SHP77 treated with DMSO at 0.1 percent for 48 hours (cell line): ENCODE measurements around the gene PERCC1.
A peak's percentile ranks its signal among the peaks of the same experiment; 100 is the strongest.
"Not testable (repeated sequence)": the region's sequence is repeated elsewhere in the genome, so short reads cannot be mapped to it uniquely, and the experiment has no call there.

Experiments
- DNase-seq: peaks from one replicate; lab custom pipeline; 2025; lab: John Stamatoyannopoulos, UW

The PERCC1 gene

GRCh38 chr16:1434644-1435592, 4.0 kb downstream of the PERCC1 start:
- DNase-seq, result no peak

GRCh38 chr16:1435921-1436697, 5.2 kb downstream of the PERCC1 start:
- no peak for DNase-seq

DNA sequence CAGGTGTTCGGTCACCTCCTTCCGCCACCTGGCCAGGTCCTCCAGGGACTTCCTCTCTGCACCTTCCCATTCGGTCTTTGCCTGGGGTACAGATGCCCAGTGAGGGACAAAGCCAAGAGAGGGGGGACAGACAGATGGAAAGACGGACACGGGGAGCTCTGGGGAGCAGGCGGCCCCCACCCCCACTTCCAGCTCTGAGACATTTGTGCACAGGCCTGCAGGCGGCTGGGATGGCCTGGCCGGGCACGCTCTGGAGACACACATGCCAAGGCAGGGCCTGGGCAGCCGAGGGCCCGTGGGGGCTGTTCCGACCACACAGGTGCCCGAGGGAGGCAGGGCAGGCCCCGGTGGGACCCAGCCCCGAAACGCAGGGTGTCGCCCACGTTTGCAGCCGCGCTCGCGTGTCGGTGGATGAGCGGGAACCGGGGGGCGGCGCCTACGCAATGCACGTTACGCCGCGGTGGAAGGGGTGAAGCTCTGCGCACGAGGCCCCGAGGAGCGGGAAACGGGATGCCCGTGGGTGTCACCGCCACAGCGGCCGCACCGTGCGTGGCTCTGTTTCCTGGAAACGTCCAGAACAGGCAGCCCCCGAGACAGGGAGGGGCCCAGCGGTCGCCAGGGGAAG, 6.0 kb downstream of the PERCC1 start:
- no peak for DNase-seq

DNA sequence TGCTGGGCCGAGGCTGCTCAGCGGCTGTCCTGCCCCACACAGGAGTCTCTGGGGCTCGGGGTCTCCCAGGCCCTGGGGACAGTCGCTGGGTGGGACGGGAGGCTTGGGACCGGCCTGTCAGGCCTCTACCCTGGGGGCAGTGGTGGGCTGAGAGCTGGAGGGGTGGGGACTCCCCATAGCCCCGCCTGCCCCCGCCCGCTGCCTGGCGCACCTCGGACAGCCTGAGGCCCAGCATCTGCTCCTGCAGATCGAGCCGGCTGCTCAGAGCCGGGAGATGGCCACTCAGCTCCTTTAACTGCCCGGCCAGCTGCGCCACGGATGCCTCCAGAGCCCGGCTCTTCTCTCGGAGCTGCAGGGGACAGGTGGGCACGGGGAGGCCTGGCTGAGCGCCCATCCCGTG, 6.7 kb downstream of the PERCC1 start:
- no peak for DNase-seq

DNA sequence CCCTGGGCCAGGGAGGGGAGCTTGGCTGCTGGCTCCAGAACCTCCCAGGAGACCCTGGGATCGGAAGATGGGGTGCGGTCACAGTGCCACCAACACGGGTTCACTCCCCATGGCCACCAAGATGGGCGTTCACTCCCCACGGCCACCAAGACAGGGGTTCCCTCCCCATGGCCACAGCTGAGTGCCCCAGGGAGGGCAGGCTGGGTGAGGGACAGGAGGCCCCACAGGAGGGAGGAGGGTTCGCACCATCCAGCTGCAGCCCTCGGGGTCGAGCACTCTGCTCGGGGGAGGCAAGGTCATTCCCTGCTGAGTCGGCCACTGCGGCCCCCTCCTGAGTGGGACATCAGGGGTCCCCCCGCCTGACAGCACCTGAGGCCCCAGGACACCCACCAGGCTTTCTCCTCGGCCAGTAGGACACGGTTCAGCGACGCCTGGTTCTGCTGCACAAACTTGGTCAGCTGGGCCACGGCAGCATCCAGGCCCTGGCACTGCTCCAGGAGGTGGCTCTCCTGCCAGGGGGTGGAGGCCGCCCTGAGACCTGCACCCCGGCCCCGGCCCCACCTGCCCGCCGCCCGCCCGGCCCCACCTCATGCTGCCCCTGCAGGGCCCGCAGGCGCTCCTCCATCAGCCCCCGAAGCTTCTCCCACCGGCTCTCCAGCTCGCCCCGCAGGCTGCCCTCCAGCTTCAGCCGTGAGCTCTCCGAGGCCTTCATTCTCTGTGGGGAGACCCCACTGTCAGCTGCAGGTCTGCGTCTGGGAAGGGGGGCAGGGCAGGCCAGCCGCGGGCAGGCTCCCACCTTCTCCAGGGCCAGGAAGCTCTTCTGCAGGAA, 7.6 kb downstream of the PERCC1 start:
- DNase-seq, result no peak

DNA sequence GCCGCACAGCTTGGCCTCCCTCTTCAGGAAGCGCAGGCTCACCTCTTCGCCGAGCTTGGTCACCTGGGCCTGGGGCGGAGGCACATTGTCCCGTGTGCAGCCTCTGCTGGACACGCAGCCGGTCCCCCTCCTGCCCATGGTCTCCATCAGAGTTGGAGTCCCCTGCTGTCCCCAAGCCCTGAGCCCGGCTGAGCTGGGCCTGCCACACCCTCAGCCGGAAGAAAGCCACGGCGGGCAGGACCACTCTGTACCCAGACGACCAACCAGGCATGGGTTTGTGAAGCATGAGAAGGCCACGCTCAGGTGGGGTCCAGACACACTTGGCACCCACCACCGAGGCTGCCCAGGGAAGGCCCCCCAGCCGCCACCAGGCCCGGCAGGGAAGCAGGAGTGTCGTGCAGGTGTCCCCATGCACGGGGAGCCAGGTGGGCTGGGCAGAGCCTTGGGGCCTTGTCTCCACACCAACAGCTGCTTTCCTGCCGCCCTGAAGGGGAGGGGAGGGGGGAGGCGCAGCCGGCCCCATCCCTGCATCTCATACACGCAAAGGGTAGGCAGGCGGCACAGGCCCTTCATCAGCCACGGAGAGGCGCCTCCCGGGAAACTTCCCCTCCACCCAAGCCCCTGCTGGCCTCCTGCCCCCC, 8.3 kb downstream of the PERCC1 start:
- peak; percentile 32 for DNase-seq

GRCh38 chr16:1439699-1440074, 8.8 kb downstream of the PERCC1 start:
- DNase-seq, result not testable (repeated sequence)

DNA sequence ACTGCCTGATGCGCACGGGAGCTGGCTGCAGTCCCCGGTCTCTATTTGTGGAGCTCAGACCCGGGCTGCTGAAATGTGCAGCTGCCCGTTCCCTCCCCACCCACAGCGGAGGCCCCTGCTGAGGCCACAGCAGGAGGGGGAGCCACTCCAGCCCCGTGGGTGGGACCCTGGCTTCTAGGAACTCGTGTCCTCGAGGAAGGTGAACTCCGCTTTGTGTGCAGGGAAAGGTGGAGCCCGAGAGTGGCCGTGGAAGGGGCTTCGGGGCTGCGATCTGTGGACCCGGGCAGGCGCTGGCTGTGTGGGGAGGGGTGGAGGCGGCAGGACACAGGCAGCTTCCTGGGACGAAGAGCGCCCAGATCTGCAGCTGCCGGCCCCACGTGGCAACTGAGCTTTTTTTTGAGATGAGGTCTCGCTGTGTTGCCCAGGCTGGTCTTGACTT, 10.5 kb downstream of the PERCC1 start:
- no peak for DNase-seq

- DNase-seq, result no peak
Measured at GRCh38 chr16:1442697-1443096, 11.8 kb downstream of the PERCC1 start.

GRCh38 chr16:1443403-1443973, 12.6 kb downstream of the PERCC1 start:
- DNase-seq, result no peak

- DNase-seq, result no peak
Measured at GRCh38 chr16:1443980-1444729, 13.3 kb downstream of the PERCC1 start, which contains the start of gene CCDC154. Gene CCDC154 (minus strand): TSS chr16:1444556. CDS start chr16:1444322, 234 bp downstream.

DNA sequence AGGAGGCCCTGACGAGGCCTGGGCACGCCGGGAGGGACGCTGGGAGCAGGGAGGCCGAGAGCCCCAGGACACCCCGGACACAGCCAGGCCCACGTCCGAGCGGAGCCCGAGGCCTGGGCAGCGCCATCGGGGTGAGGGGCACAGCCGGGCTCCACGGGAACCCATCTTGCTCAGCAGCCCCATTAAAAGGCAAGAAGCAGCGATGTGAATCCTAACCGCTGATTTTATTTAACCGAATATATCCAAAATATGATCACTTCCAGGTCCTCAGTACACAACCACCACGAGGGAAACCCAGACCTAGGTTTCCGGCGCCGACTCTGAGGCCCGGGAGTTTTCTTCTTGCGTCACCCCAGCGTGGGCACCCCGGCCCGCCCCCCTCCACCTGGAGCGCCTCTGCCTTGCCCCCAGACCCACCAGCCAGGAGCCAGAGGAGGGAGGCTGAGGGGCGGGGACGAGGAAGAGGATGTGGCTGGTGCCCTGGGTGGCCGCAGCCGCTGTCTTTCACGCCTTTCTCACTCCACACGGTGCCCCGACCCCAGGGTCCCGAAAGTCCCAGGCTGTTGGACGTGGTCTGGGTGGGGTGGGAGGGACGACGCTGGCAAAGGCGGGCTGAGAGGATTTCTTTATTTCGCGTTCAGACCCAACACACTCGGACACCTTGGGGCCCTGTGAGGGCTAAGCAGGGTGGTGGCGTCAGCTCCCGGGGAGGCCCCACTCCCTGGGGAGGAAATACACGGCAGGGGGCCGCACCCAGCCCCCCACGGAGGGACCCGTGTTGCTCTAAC, 14.0 kb downstream of the PERCC1 start:
- DNase-seq, result no peak

DNA sequence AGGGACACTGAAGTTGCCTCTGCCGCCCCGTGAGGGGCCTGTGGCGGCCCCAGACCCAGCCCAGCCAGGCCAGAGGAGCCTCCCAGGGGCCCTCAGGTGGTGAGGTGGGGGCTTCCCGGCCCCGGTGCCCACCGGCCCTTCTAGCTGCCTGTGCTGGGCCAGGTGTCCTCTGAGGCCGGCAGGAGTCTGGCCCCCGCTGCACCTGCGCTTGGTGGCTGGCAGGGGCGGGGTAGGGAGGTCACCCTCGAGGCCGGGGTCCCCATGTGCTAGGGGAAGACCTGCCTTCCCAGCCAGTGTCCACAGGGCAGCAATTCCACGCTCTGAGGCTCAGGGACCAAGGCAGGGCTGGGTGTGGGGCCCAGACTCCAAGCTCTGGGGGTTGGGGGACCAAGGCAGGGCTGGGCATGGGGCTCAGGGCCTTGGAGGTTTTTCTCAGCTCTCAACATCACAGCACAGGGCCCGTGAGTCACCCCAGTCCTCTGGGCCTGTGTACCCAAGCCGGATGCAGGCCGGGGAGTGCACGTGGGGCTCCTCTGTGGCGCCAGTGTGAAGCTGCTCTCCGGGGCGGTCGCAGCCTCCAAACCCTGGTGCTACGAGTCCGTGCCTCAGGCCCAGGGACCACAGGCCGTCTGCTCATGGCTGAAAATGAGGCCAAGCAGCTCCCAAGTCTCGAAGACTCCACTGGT, 14.8 kb downstream of the PERCC1 start:
- DNase-seq, result no peak

- no peak for DNase-seq
Measured at GRCh38 chr16:1446296-1447080, 15.6 kb downstream of the PERCC1 start.

DNA sequence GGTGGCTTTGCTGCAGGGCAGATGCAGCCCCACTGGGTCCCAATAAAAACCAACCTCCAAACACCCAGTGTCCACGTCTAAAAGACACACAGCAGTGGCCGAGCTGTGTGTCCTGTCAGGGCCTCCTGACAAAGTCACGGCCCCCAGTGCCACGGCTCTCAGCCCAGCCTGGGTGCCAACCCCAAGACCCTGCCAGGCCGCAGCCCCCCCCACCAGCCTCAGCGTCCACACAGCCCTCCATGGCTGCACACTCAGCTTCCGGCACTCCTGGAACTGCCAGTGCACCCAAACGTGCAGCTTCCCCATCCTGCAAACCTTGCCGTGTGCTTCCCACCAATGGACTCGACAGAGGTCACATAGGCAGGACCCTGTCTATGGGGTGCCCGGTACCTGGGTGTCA, 17.1 kb downstream of the PERCC1 start:
- DNase-seq, result no peak

- DNase-seq, result no peak
Measured at GRCh38 chr16:1448536-1449116, 17.7 kb downstream of the PERCC1 start.

DNA sequence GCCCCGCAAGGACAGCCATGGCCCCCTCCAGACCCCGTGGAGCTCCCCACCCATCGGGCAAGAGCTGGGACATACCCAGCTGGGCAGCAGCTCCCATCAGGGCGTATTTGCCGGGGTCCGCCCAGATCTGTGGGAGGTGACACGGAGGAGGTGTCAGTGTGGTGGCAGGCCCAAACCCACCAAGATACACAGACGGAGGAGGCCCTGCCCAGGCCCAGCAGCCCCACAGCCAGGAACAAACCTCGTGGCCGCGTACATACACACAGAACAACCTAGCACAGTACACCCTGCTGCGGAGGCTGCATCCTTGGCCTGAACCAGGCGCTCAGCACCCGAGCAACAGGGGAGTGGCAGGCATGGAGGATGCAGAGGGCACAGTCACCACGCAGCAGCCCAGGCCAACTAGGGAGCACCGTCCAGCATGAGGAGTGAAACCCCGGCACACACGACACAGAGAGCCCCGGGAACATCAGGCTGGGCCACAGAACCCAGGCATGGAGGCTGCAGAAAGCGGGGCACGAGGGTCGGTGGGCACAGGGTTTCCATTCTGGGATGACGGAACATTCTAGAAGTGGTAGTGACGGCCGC, 18.4 kb downstream of the PERCC1 start:
- DNase-seq, result no peak
